Cardiac fibroblast (primary cell): ENCODE results near the gene USP8.

Experiments used
- DNase-seq, 2 donors: peaks; one replicate each; pipeline versions ENCODE4 v3.0.0 to v3.0.0-alpha.2; 2010; ENCODE audit warnings: low read depth in 2 of 2
- H3K4me3 ChIP-seq, 2 donors: replicated peaks in 1 of 2; 1 replicate in 1 of 2; 2 replicates in 1 of 2; pipeline ENCODE4 v1.5.1; 2011; ENCODE audit warnings: low read depth in 2 of 2, low read length in 2 of 2, mild to moderate bottlenecking in 2 of 2, moderate library complexity in 1 of 2
- TF ChIP-seq, protein P1 (sequence below): IDR thresholded peaks from one replicate; pipeline ENCODE4 v1.5.1; 2011; ENCODE audit warnings: low read depth, mild to moderate bottlenecking, low read length, inconsistent platforms

Gene USP8

DNA sequence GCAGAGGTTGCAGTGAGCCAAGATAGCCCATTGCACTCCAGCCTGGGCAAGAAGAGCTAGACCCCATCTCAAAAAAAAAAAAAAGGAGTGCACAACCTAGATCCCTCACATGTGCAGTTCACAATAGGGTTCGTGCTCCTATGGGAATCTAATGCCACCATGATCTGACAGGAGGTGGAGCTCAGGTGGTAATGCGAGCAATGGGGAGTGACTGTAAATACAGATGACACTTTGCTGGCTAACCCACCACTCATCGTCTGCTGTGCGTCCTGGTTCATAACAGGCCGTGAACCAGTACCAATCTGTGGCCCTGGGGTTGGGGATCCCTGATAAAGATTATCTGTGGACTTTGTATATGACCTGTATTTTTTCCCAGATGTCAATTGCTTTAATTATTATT lies 16.7 kb downstream of the USP8 start:
- no peak overlapping the region for H3K4me3 ChIP-seq
- TF ChIP-seq, protein P1, sequence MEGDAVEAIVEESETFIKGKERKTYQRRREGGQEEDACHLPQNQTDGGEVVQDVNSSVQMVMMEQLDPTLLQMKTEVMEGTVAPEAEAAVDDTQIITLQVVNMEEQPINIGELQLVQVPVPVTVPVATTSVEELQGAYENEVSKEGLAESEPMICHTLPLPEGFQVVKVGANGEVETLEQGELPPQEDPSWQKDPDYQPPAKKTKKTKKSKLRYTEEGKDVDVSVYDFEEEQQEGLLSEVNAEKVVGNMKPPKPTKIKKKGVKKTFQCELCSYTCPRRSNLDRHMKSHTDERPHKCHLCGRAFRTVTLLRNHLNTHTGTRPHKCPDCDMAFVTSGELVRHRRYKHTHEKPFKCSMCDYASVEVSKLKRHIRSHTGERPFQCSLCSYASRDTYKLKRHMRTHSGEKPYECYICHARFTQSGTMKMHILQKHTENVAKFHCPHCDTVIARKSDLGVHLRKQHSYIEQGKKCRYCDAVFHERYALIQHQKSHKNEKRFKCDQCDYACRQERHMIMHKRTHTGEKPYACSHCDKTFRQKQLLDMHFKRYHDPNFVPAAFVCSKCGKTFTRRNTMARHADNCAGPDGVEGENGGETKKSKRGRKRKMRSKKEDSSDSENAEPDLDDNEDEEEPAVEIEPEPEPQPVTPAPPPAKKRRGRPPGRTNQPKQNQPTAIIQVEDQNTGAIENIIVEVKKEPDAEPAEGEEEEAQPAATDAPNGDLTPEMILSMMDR, result no peak
- no peak for DNase-seq

DNA sequence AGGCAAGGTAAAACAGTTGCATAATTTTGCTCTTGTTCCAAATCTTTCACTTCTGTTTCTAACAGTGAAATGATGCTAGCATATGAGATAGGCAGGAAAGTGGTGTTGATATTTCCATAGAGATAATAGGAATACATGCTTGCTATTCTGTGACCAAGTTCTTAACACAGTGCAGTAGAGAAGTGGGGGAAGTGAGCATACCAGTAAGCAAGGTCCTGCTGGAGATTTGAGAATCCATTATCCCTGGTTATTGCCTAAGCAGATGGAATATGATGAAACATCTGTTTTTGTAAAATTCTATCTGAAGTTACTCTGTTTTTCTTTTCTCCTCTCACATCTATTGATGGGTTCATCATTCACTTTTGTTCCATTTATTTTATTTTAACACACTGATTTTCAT lies 28.7 kb downstream of the USP8 start:
- peak; percentile 41 to 57 for DNase-seq
- TF ChIP-seq, protein P1, result no peak
- no peak overlapping the region for H3K4me3 ChIP-seq

DNA sequence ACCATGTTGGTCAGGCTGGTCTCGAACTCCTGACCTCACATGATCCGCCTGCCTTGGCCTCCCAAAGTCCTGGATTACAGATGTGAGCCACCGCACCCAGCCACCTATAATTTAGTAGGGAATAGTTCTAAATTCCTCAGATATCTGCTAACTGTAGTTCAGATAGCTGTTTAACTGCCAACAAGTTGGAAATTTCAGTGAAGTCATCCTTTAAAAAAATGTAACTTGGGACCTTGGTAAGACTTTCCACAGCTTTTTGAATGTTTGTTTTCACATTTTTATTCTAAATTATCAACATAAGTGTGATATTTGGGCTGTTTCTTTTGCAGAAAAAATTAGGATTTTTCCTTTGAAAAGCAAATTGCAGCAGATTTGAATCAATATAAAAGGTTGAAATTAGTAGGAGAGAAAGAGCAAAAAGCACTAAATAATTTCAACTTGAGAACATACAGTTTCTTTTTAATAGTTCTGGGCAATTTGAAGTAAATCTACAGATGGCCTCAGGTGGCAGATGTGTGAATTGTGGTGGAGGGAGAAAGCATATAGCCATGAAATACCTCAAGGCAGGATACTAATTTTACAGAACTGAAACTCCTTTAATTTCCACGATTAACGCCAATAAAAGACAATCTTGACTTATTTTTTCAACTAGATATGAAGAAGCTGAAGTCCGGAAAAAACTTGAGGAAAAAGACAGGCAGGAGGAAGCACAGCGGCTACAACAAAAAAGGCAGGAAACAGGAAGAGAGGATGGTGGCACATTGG lies 34.3 kb downstream of the USP8 start:
- DNase-seq, result peak in 1 of 2 donors; percentile 31
- no peak overlapping the region for H3K4me3 ChIP-seq
- TF ChIP-seq, protein P1, result no peak

DNA sequence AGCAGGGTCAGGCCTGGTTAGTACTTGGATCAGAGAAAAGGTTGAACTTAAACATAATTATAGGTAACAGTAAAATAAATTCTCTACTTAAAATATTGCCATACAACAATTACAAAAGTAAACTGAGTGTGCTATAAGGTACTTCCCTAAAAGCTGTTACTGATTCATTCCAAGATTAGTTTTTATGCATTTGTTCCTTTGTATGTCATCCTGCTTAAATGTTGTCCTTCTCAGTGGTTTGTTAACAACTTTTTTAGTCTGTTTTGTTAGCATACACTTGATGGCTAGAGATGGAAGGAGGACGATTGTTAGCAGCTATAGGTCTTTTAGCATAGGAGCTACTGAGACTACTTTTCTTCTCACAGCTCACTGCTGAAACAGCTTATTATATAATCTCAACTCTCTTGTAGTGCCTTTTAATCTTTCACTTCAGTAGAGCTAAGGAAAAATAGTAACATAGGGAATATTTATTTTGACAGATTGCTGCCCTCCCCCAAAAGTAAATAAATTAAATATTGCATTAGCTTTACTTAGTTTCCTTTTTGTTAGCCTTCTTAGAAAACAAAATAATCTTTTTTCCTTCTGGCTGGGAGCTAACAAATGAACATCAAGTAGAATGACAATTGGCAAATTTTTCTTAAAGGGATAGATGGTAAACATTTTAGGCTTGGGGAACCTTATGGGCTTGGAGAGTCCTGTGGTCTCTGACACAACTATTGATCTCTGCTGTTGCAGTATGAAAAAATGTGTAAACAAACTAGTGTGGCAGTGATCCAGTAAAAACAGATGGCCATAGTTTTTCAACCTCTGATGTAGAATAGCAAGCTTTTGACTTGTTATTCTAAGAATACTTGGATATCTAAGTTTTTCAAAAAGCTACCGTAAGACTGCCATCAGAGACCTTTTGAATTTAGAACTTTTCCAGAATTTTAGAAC lies 39.5 kb downstream of the USP8 start:
- H3K4me3 ChIP-seq, result no peak overlapping the region
- DNase-seq, result peak; percentile 19 to 60
- TF ChIP-seq, protein P1, result no peak

DNA sequence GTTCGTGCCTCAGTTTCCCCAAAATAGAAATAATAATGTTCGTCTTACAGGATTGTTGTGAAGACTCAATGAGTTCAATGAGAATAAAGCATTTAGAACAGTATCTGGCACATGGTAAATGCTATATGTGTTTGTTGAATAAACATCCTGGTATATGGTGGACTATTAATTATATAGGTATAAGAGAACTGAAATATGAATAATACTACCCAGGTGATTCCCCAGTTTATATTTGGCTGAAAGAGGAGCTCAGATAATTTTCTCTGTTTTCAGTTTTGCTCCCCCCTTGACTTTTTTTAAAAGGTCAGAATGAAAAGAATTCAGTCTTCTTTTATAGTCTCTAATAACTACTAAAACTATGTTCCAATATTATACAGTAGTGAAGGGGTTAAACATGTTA lies 46.9 kb downstream of the USP8 start:
- TF ChIP-seq, protein P1, result no peak

DNA sequence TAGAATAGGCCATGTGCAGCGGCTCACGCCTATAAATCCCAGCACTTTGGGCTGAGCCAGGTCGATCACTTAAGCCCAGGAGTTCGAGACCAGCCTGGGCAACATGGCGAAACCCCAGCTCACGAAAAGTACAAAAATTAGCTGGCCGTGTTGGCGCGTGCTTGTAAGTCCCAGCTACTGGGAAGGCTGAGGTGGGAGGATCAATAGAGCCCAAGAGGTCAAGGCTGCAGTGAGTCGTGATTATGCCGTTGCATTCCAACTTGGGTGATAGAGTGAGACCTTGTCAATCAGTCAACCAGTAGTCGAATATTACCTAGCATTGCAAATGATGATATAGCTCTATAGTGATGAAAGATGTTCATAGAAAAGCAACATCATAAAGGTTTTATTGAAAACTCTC lies 51.9 kb downstream of the USP8 start:
- TF ChIP-seq, protein P1, result no peak
- H3K4me3 ChIP-seq, result no peak overlapping the region
- DNase-seq, result no peak

More for the DNA sequence above, 46.9 kb downstream of the USP8 start:
- DNase-seq, result no peak
- no peak overlapping the region for H3K4me3 ChIP-seq
